Parathyroid adenoma (tissue), 2 donors: ENCODE data around the gene ETV7.
A peak's percentile ranks its signal among the peaks of the same experiment; 100 is the strongest.
"Not testable (repeated sequence)": the region's sequence is repeated elsewhere in the genome, so short reads cannot be mapped to it uniquely, and the experiment has no call there.

Source experiments
- H2AFZ ChIP-seq: fragments of 300-600 bp; sonication (generic); one replicate; pipeline ENCODE4 v1.7.0; 2017; ENCODE audit warnings: antibody characterized with exemption, mild to moderate bottlenecking
- H3K27ac ChIP-seq: fragments of 300-600 bp; sonication (generic); one replicate; pipeline ENCODE4 v1.7.0; 2017
- H3K27me3 ChIP-seq: fragments of 300-600 bp; sonication (generic); one replicate; pipeline ENCODE4 v1.7.0; 2017; ENCODE audit warnings: low read length; ENCODE audit not compliant: control insufficient read depth, insufficient read depth
- H3K36me3 ChIP-seq: fragments of 300-600 bp; sonication (generic); one replicate; pipeline ENCODE4 v1.7.0; 2017; ENCODE audit warnings: low read length; ENCODE audit not compliant: control insufficient read depth, insufficient read depth
- H3K4me1 ChIP-seq: fragments of 300-600 bp; sonication (generic); one replicate; pipeline ENCODE4 v1.7.0; 2017; ENCODE audit warnings: control low read depth
- H3K4me2 ChIP-seq: fragments of 300-600 bp; sonication (generic); one replicate; pipeline ENCODE4 v1.7.0; 2017; ENCODE audit warnings: low read length
- H3K4me3 ChIP-seq: fragments of 300-600 bp; sonication (generic); one replicate; pipeline ENCODE4 v1.7.0; 2017; ENCODE audit warnings: low read depth, low read length
- H3K79me2 ChIP-seq: fragments of 300-600 bp; sonication (generic); one replicate; pipeline ENCODE4 v1.7.0; 2017; ENCODE audit warnings: control low read depth
- H3K9ac ChIP-seq: fragments of 300-600 bp; sonication (generic); one replicate; pipeline ENCODE4 v1.7.0; 2017; ENCODE audit warnings: mild to moderate bottlenecking
- H3K9me3 ChIP-seq: fragments of 300-600 bp; sonication (generic); one replicate; pipeline ENCODE4 v1.7.0; 2017; ENCODE audit warnings: low read length; ENCODE audit not compliant: control insufficient read depth
- CTCF ChIP-seq: fragments of 300-600 bp; sonication (generic); IDR thresholded peaks from one replicate; pipeline ENCODE4 v1.7.0; 2017; ENCODE audit warnings: antibody characterized with exemption, mild to moderate bottlenecking
- donor health status: primary hyperparathyroidism.

The ETV7 gene

GRCh38 chr6:36340306-36340617, 47.2 kb downstream of the ETV7 start:
- Histone ChIP-seq H3K9ac (no peak overlapping the region), H3K4me1 (peaks cover 3% of the 10 kb centered on the region), H3K27me3 (no peaks in the 10 kb centered on the region), H3K4me3 (no peak overlapping the region), H3K27ac (no peak overlapping the region), H3K9me3 (no peaks in the 10 kb centered on the region), H3K4me2 (no peak overlapping the region), H3K79me2 (no peaks in the 10 kb centered on the region), H3K36me3 (no peaks in the 10 kb centered on the region), H2AFZ (peak overlapping the region; percentile 88)
- no peak for TF ChIP-seq CTCF

GRCh38 chr6:36339146-36339545, 48.3 kb downstream of the ETV7 start:
- H3K27me3 ChIP-seq = no peaks in the 10 kb centered on the region

GRCh38 chr6:36338223-36338622, 49.2 kb downstream of the ETV7 start:
- H3K27ac ChIP-seq, H3K4me1 ChIP-seq, H3K27me3 ChIP-seq: not testable (repeated sequence)

More at GRCh38 chr6:36339146-36339545, 48.3 kb downstream of the ETV7 start:
- H3K4me2 ChIP-seq = no peak overlapping the region
- no peak overlapping the region for H2AFZ ChIP-seq
- no peaks in the 10 kb centered on the region for H3K36me3 ChIP-seq
- no peak overlapping the region for H3K4me3 ChIP-seq
- H3K79me2 ChIP-seq = no peaks in the 10 kb centered on the region
- H3K27ac ChIP-seq = no peak overlapping the region
- no peaks in the 10 kb centered on the region for H3K9me3 ChIP-seq
- no peak overlapping the region for H3K9ac ChIP-seq
- no peak for TF ChIP-seq CTCF
- H3K4me1 ChIP-seq = peaks cover 3% of the 10 kb centered on the region

DNA sequence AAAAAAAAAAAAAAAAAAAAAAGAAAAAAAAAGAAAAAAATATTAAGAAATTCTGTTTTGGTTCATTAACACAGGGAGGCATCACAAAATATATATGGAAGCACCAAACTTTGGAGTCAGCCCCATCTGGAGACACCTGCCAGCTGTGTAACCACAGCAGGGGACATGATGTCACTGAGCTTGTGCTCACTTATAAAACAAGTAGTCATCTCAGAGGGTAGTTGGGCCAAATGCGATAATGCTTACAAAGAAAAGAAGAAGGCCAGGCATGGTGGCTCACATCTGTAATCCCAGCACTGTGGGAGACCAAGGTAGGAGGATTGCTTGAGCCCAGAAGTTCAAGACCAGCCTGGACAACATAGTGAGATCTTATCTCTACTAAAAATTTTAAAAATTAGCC, 49.7 kb downstream of the ETV7 start:
- no peak overlapping the region for H2AFZ ChIP-seq
- H3K9me3 ChIP-seq = no peaks in the 10 kb centered on the region
- no peak overlapping the region for H3K4me2 ChIP-seq
- peaks cover 3% of the 10 kb centered on the region for H3K4me1 ChIP-seq
- no peak for TF ChIP-seq CTCF
- no peaks in the 10 kb centered on the region for H3K27me3 ChIP-seq
- no peak overlapping the region for H3K9ac ChIP-seq
- H3K36me3 ChIP-seq = no peaks in the 10 kb centered on the region
- no peak overlapping the region for H3K27ac ChIP-seq
- no peak overlapping the region for H3K4me3 ChIP-seq
- H3K79me2 ChIP-seq = no peaks in the 10 kb centered on the region

More at GRCh38 chr6:36338223-36338622, 49.2 kb downstream of the ETV7 start:
- H2AFZ ChIP-seq, H3K4me2 ChIP-seq, H3K9me3 ChIP-seq, H3K9ac ChIP-seq, H3K4me3 ChIP-seq, H3K79me2 ChIP-seq, H3K36me3 ChIP-seq: not testable (repeated sequence)

- H3K9me3 ChIP-seq = no peaks in the 10 kb centered on the region
- no peaks in the 10 kb centered on the region for H3K79me2 ChIP-seq
- H3K4me2 ChIP-seq = no peak within 1 kb of the TSS
- peaks cover 3% of the 10 kb centered on the region for H3K4me1 ChIP-seq
- H3K27ac ChIP-seq = no peak within 1 kb of the TSS
- no peaks in the 10 kb centered on the region for H3K36me3 ChIP-seq
- no peak within 1 kb of the TSS for H3K9ac ChIP-seq
- no peak within 1 kb of the TSS for H3K4me3 ChIP-seq
- no peak within 1 kb of the TSS for H2AFZ ChIP-seq
- no peak for TF ChIP-seq CTCF
- no peaks in the 10 kb centered on the region for H3K27me3 ChIP-seq
Observed at GRCh38 chr6:36336779-36337241, 50.7 kb downstream of the ETV7 start, which contains the start of gene BNIP5. Gene BNIP5 (minus strand): TSS chr6:36336888. CDS start chr6:36330690, 6,198 bp downstream.
